MCF 10A (cell line): ENCODE results near the gene DCST2. TPM values are rescaled to one million over a fixed set of nuclear protein-coding genes. Genes with fewer than 3 reads are reported as not detected.
A peak's percentile ranks its signal among the peaks of the same experiment; 100 is the strongest.
"Not testable (repeated sequence)": the region's sequence is repeated elsewhere in the genome, so short reads cannot be mapped to it uniquely, and the experiment has no call there.

ENCODE experiments used
- BruUV-seq: library from RNA; stranded (reverse); fragments of 400-500 nt; replicated peaks from 2 replicates; lab custom pipeline; 2021; lab: Mats Ljungman, UMichigan
- CTCF ChIA-PET: fragments of 300-600 bp; sonication (Branson Sonifier 250); formaldehyde crosslinking; extraction: SDS; loops from one replicate; lab custom pipeline; 2021; ENCODE audit warnings: antibody characterized with exemption, inconsistent platforms; lab: Yijun Ruan, JAX
- POLR2A ChIA-PET: fragments of 300-600, 350-650 bp; sonication (Branson Sonifier 250); formaldehyde crosslinking; extraction: SDS; loops from one replicate; lab custom pipeline; 2020; ENCODE audit warnings: antibody characterized with exemption, inconsistent platforms; lab: Yijun Ruan, JAX
- DNase-seq: peaks from one replicate; pipeline ENCODE4 v3.0.0-alpha.2; 2018; ENCODE audit not compliant: unreplicated experiment
- H3K27ac Mint-ChIP-seq: one replicate; pipeline ENCODE4 v1.8.0; 2022; ENCODE audit warnings: mild to moderate bottlenecking, low read depth, mixed read lengths; ENCODE audit not compliant: unreplicated experiment
- H3K27me3 Mint-ChIP-seq: one replicate; pipeline ENCODE4 v1.8.0; 2022; ENCODE audit warnings: mixed read lengths; ENCODE audit not compliant: insufficient read depth, unreplicated experiment
- H3K36me3 Mint-ChIP-seq: one replicate; pipeline ENCODE4 v1.8.0; 2022; ENCODE audit warnings: mild to moderate bottlenecking, moderate library complexity, mixed read lengths; ENCODE audit not compliant: insufficient read depth, unreplicated experiment
- H3K4me1 Mint-ChIP-seq: one replicate; pipeline ENCODE4 v1.8.0; 2022; ENCODE audit warnings: mixed read lengths; ENCODE audit not compliant: insufficient read depth, unreplicated experiment
- H3K4me3 Mint-ChIP-seq: one replicate; pipeline ENCODE4 v1.8.0; 2022; ENCODE audit warnings: mild to moderate bottlenecking, moderate library complexity, mixed read lengths; ENCODE audit not compliant: unreplicated experiment
- H3K9me3 Mint-ChIP-seq: one replicate; pipeline ENCODE4 v1.8.0; 2022; ENCODE audit warnings: mixed read lengths; ENCODE audit not compliant: unreplicated experiment
- CTCF ChIP-seq: fragments of 200-600 bp; IDR thresholded peaks from one replicate; pipeline ENCODE4 v1.8.0; 2022; ENCODE audit warnings: antibody characterized with exemption, mild to moderate bottlenecking; ENCODE audit not compliant: unreplicated experiment
- intact Hi-C: fragments of 100-400 bp; cut with micrococcal nuclease; formaldehyde crosslinking; loops from 2 replicates; pipeline ENCODE4 v1.14.1; 2022
- total RNA-seq: library from RNA; stranded (reverse); gene quantifications from 2 replicates; pipeline ENCODE4 v1.2.3, GENCODE V29; 2022

The DCST2 gene
- total RNA-seq, 1 experiment from 2014 or later: 0.91 TPM

- Mint-ChIP-seq H3K9me3 (no peaks in the 10 kb centered on the region), H3K4me1 (peaks cover 9% of the 10 kb centered on the region), H3K4me3 (no peak overlapping the region), H3K36me3 (peaks cover 36% of the 10 kb centered on the region), H3K27ac (no peak overlapping the region), H3K27me3 (no peaks in the 10 kb centered on the region)
- intact Hi-C loops: no loop called here
- ChIA-PET POLR2A (interaction anchor here (0.7 to 41.1 kb wide), 5 partner anchors 7 to 1140 kb away, joined by 3 to 1917 read pairs (median 312); partner anchors contain the start of genes CKS1B, FLAD1, LENEP and PBXIP1), CTCF (interaction anchor here (0.6 to 3.0 kb wide), 6 partner anchors 10 to 192 kb away, joined by 3 to 17 read pairs (median 3); no protein-coding TSS in a partner anchor)
- no peak for TF ChIP-seq CTCF
- no TSS peak for BruUV-seq
- no peak for DNase-seq
Measured at GRCh38 chr1:154978360-154978759, 55.2 kb downstream of the DCST2 start.

GRCh38 chr1:154977762-154978161 is 55.8 kb downstream of the DCST2 start:
- CTCF ChIA-PET: interaction anchor here (0.6 to 3.0 kb wide), 8 partner anchors 11 to 497 kb away, joined by 3 to 17 read pairs (median 4); no protein-coding TSS in a partner anchor
- POLR2A ChIA-PET: interaction anchor here (0.8 to 41.1 kb wide), 6 partner anchors 7 to 1140 kb away, joined by 3 to 1917 read pairs (median 234); partner anchors contain the start of genes ADAM15, CKS1B, FLAD1 and LENEP
- BruUV-seq, H3K27me3 Mint-ChIP-seq, DNase-seq, H3K9me3 Mint-ChIP-seq, H3K27ac Mint-ChIP-seq, intact Hi-C loops, H3K4me3 Mint-ChIP-seq: not testable (repeated sequence)
- peaks cover 36% of the 10 kb centered on the region for H3K36me3 Mint-ChIP-seq
- H3K4me1 Mint-ChIP-seq: peaks cover 12% of the 10 kb centered on the region

- intact Hi-C loops: no loop called here
- POLR2A ChIA-PET: interaction anchor here (0.6 to 41.1 kb wide), 20 partner anchors 5 to 1009 kb away, joined by 3 to 1917 read pairs (median 7); partner anchors contain the start of genes ADAM15, CKS1B, EFNA1 and EFNA4
- peaks cover 35% of the 10 kb centered on the region for H3K36me3 Mint-ChIP-seq
- H3K9me3 Mint-ChIP-seq: no peaks in the 10 kb centered on the region
- TSS peak; percentile 49 for BruUV-seq
- DNase-seq: peak; percentile 66
- no peak for TF ChIP-seq CTCF
- no peak overlapping the region for H3K27ac Mint-ChIP-seq
- H3K27me3 Mint-ChIP-seq: no peaks in the 10 kb centered on the region
- CTCF ChIA-PET: interaction anchor here (0.6 to 3.0 kb wide), 8 partner anchors 9 to 42 kb away, joined by 3 to 17 read pairs (median 4); no protein-coding TSS in a partner anchor
- no peak overlapping the region for H3K4me3 Mint-ChIP-seq
- peaks cover 32% of the 10 kb centered on the region for H3K4me1 Mint-ChIP-seq
Measured at GRCh38 chr1:154975409-154976059, 58.0 kb downstream of the DCST2 start.

- no peaks in the 10 kb centered on the region for H3K27me3 Mint-ChIP-seq
- peaks cover 37% of the 10 kb centered on the region for H3K36me3 Mint-ChIP-seq
- ChIA-PET CTCF (interaction anchor here (0.6 to 6.7 kb wide), 7 partner anchors 7 to 494 kb away, joined by 3 to 64 read pairs (median 5); partner anchors contain the start of genes PBXIP1 and ZBTB7B), POLR2A (interaction anchor here (0.6 to 41.1 kb wide), 23 partner anchors 4 to 755 kb away, joined by 3 to 1917 read pairs (median 9); partner anchors contain the start of genes ADAM15, CKS1B, EFNA1 and EFNA3)
- peak; percentile 100 for DNase-seq
- no TSS peak for BruUV-seq
- peaks cover 32% of the 10 kb centered on the region for H3K4me1 Mint-ChIP-seq
- H3K4me3 Mint-ChIP-seq: no peak overlapping the region
- no peak for TF ChIP-seq CTCF
- no peaks in the 10 kb centered on the region for H3K9me3 Mint-ChIP-seq
- intact Hi-C loops: loop anchor here (1.0 to 5.0 kb wide), 2 partner anchors 27 to 197 kb away; partner anchors contain the start of genes KRTCAP2, TRIM46 and ZBTB7B
- no peak overlapping the region for H3K27ac Mint-ChIP-seq
Measured at GRCh38 chr1:154974808-154975408, 58.7 kb downstream of the DCST2 start.
